Measurements from ENCODE around the gene EMILIN3.

Gene EMILIN3

GRCh38 chr20:41362748-41363140 is 3.9 kb downstream of the EMILIN3 start:
- DNase-seq: no peak

GRCh38 chr20:41361757-41362747 is 4.6 kb downstream of the EMILIN3 start:
- DNase-seq: no peak

- no peak for DNase-seq
These were observed 5.5 kb downstream of the EMILIN3 start for GRCh38 chr20:41360831-41361756.

- DNase-seq: no peak
These were observed 7.0 kb downstream of the EMILIN3 start for GRCh38 chr20:41359541-41360011.

- DNase-seq: no peak
These were observed 7.9 kb downstream of the EMILIN3 start for GRCh38 chr20:41358717-41359116.

GRCh38 chr20:41358230-41358629 is 8.4 kb downstream of the EMILIN3 start:
- no peak for DNase-seq

GRCh38 chr20:41357424-41358163 is 9.0 kb downstream of the EMILIN3 start:
- no peak for DNase-seq

GRCh38 chr20:41356951-41357350 is 9.7 kb downstream of the EMILIN3 start:
- DNase-seq: no peak

- no peak for DNase-seq
These were observed 10.9 kb downstream of the EMILIN3 start for GRCh38 chr20:41355598-41356203.

- DNase-seq: no peak
These were observed 11.4 kb downstream of the EMILIN3 start for GRCh38 chr20:41355192-41355591.

- DNase-seq: no peak
These were observed 13.1 kb downstream of the EMILIN3 start for GRCh38 chr20:41353530-41353929.

- no peak for DNase-seq
These were observed 14.0 kb downstream of the EMILIN3 start for GRCh38 chr20:41352666-41353065.

- no peak for DNase-seq
These were observed 14.5 kb downstream of the EMILIN3 start for GRCh38 chr20:41352106-41352505.

GRCh38 chr20:41350408-41350962 is 16.1 kb downstream of the EMILIN3 start:
- DNase-seq: no peak

GRCh38 chr20:41349943-41350342 is 16.7 kb downstream of the EMILIN3 start:
- DNase-seq: no peak

- no peak for DNase-seq
These were observed 17.4 kb downstream of the EMILIN3 start for GRCh38 chr20:41349266-41349665.

- DNase-seq: no peak
These were observed 18.0 kb downstream of the EMILIN3 start for GRCh38 chr20:41348430-41349172.

- DNase-seq: no peak
These were observed 18.8 kb downstream of the EMILIN3 start for GRCh38 chr20:41347523-41348429.

GRCh38 chr20:41345729-41346067 is 20.9 kb downstream of the EMILIN3 start:
- DNase-seq: no peak
